Mesothelial cell of epicardium (in vitro differentiated cells): ENCODE measurements around the gene CEP104. TPM values are rescaled to one million over a fixed set of nuclear protein-coding genes. Genes with fewer than 3 reads are reported as not detected.

Source experiments
- DNase-seq, 2 experiments: peaks; one replicate each; pipeline ENCODE4 v3.0.0; 2021; ENCODE audit warnings: low spot score in 2 of 2; ENCODE audit not compliant: unreplicated experiment in 2 of 2
- H3K27ac Mint-ChIP-seq: 2 replicates; pipeline ENCODE4 v1.8.0; 2021; ENCODE audit warnings: mixed read lengths
- H3K27me3 Mint-ChIP-seq: 2 replicates; pipeline ENCODE4 v1.8.0; 2021; ENCODE audit warnings: low read depth, mixed read lengths
- H3K36me3 Mint-ChIP-seq: 2 replicates; pipeline ENCODE4 v1.8.0; 2021; ENCODE audit warnings: mixed read lengths
- H3K4me1 Mint-ChIP-seq: 2 replicates; pipeline ENCODE4 v1.8.0; 2021; ENCODE audit warnings: mixed read lengths
- H3K4me3 Mint-ChIP-seq: 2 replicates; pipeline ENCODE4 v1.8.0; 2021; ENCODE audit warnings: mild to moderate bottlenecking, moderate library complexity, mixed read lengths
- H3K9me3 Mint-ChIP-seq: 2 replicates; pipeline ENCODE4 v1.8.0; 2021; ENCODE audit warnings: mixed read lengths
- total RNA-seq: library from RNA; stranded (reverse); gene quantifications from 3 replicates; pipeline ENCODE4 v1.2.1, GENCODE V29; 2021
- TF ChIP-seq, protein P1 (sequence below): fragments of 200-600 bp; sonication (generic); IDR thresholded peaks from one replicate; pipeline ENCODE4 v1.5.0; 2021; ENCODE audit warnings: antibody characterized with exemption; ENCODE audit not compliant: unreplicated experiment

Gene CEP104
- total RNA-seq, 1 donor from 2014 or later = 37.0 TPM

DNA sequence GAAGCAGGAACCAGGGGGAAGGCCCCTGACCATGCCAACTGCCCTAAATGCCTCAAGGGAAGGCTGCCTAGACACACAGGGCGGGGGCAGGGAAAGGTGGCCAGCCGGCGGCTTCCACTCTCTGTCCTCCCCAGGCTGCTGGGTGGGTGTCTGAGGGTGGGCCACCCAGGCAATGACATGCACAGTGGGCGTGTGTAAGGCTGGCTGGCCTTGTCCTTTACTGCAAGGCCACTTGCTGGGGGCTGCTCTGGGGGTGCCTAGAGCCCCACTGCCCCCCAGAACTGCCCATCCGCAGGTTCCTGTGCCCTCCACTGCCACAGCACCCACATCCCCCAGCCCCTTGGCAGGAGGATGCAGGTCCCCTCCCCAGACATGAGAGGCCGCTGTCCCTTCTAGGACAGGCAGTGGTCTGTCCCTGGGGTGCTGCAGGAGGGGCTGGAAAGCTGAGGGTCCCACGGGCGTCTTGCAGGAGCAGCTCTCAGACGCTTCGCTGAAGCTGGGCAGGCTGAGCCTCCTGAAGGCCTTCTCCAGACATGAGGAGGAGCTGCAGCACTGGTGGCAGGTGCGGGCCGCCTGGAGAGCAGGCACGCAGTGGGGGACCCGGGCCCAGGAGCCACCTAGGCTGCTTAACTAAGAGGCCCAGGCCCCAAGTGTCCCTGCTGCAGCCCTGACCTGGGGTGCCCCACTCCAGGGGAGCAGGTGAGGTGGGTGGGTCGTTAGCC, 94.7 kb downstream of the CEP104 start:
- no peak for DNase-seq
- H3K4me3 Mint-ChIP-seq = no peak overlapping the region
- peaks cover 24% of the 10 kb centered on the region for H3K9me3 Mint-ChIP-seq
- no peak overlapping the region for H3K27ac Mint-ChIP-seq
- TF ChIP-seq, protein P1, sequence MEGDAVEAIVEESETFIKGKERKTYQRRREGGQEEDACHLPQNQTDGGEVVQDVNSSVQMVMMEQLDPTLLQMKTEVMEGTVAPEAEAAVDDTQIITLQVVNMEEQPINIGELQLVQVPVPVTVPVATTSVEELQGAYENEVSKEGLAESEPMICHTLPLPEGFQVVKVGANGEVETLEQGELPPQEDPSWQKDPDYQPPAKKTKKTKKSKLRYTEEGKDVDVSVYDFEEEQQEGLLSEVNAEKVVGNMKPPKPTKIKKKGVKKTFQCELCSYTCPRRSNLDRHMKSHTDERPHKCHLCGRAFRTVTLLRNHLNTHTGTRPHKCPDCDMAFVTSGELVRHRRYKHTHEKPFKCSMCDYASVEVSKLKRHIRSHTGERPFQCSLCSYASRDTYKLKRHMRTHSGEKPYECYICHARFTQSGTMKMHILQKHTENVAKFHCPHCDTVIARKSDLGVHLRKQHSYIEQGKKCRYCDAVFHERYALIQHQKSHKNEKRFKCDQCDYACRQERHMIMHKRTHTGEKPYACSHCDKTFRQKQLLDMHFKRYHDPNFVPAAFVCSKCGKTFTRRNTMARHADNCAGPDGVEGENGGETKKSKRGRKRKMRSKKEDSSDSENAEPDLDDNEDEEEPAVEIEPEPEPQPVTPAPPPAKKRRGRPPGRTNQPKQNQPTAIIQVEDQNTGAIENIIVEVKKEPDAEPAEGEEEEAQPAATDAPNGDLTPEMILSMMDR = no peak
- H3K36me3 Mint-ChIP-seq = no peaks in the 10 kb centered on the region
- H3K27me3 Mint-ChIP-seq = peaks cover 50% of the 10 kb centered on the region
- no peaks in the 10 kb centered on the region for H3K4me1 Mint-ChIP-seq

Other genes with a start within 250 kb of the CEP104 start
- 194 to 209 TPM (median 204 TPM) in 3 replicates for gene MEGF6, start 245.7 kb downstream of the CEP104 start, total RNA-seq
- gene TPRG1L, start 232.2 kb downstream of the CEP104 start, total RNA-seq = 15.1 to 15.9 TPM (median 15.7 TPM) in 3 replicates
- 20.8 to 26.4 TPM (median 21.4 TPM) in 3 replicates for gene WRAP73, start 207.1 kb downstream of the CEP104 start, total RNA-seq
- 1.0 to 1.4 TPM (median 1.2 TPM) in 3 replicates for gene TP73, start 204.7 kb downstream of the CEP104 start, total RNA-seq
- gene CCDC27, start 104.8 kb downstream of the CEP104 start, total RNA-seq = not detected in 3 replicates
- 10.1 to 12.1 TPM (median 11.6 TPM) in 3 replicates for gene SMIM1, start 84.5 kb downstream of the CEP104 start, total RNA-seq
- 55.4 to 61.9 TPM (median 55.9 TPM) in 3 replicates for gene LRRC47, start 60.7 kb downstream of the CEP104 start, total RNA-seq
- gene DFFB, start 265 bp upstream of the CEP104 start, total RNA-seq = 10.7 to 11.0 TPM (median 10.9 TPM) in 3 replicates
- 25.8 to 27.0 TPM (median 26.6 TPM) in 3 replicates for gene C1orf174, start 43.1 kb upstream of the CEP104 start, total RNA-seq